ENCODE measurements around the gene OR6N1. TPM values are rescaled to one million over a fixed set of nuclear protein-coding genes. Genes with fewer than 3 reads are reported as not detected.

Gene OR6N1
- total and polyA plus RNA-seq, 9 of the 15 experiments (the other 6 are each of a cell fraction or from before 2014, with no cell fraction given) = 0.01 to 0.07 TPM; not detected in 7

- Histone ChIP-seq H3K4me3 (no peak within 1 kb of the TSS), H3K9ac (ENCODE audit: insufficient read depth in 1 of 2, low read depth in 2 of 2, low read length in 2 of 2) (no peak within 1 kb of the TSS), H3K4me1 (replicated peaks in 1 of 2; ENCODE audit: control insufficient read depth in 2 of 2, insufficient read depth in 2 of 2, low read length in 2 of 2) (no peaks in the 10 kb centered on the region), H3K27me3 (ENCODE audit: control insufficient read depth in 2 of 2, insufficient read depth in 2 of 2, low read length in 2 of 2) (no peaks in the 10 kb centered on the region), H4K20me1 (replicated peaks; ENCODE audit: control insufficient read depth, insufficient read depth, low read length) (no peaks in the 10 kb centered on the region), H3K4me2 (ENCODE audit: insufficient read depth, low read length) (no peak within 1 kb of the TSS), H3K36me3 (ENCODE audit: control insufficient read depth, insufficient read depth, low read length) (no peaks in the 10 kb centered on the region), H3K27ac (ENCODE audit: extremely low read depth, low read depth, low read length) (no peak within 1 kb of the TSS), H3K79me2 (ENCODE audit: control insufficient read depth, insufficient read depth, low read length) (no peaks in the 10 kb centered on the region), H3K9me1 (ENCODE audit: control insufficient read depth, insufficient read depth, low read length) (no peaks in the 10 kb centered on the region), H3K9me3 (replicated peaks; ENCODE audit: control insufficient read depth, insufficient read depth, low read depth, low read length) (no peaks in the 10 kb centered on the region), H2AFZ (ENCODE audit: low read depth, low read length) (peak within 1 kb of the TSS; percentile 47; the same call in 1 of the 2 replicates)
- intact Hi-C loops (cut with micrococcal nuclease) = no loop called here
- POLR2A ChIA-PET = interaction anchor here (1.4 kb wide), 1 partner anchor 10 kb away, joined by 4 read pairs; no protein-coding TSS in a partner anchor
- 36% methylated on average over 2 of the region's 2 CpGs for WGBS (ENCODE audit: insufficient coverage, low coverage, missing lambda C conversion rate)
- in situ Hi-C loops (cut with MboI) = no loop called here
- DNase-seq (ENCODE audit: extremely low read depth in 1 of 4, low spot score in 3 of 4) (no peak), ATAC-seq (no peak), FAIRE-seq (no peak)
- CTCF ChIA-PET (ENCODE audit: low intra/inter-chr PET ratio) = no interaction called here
- TF ChIP-seq SRSF7 (optimal IDR thresholded peaks at IDR 0.05; ENCODE audit: low read depth, low read length) (no peak), ZNF830 (CRISPR knock-in tag; IDR thresholded peaks at IDR 0.05) (no peak), MYC (IDR thresholded peaks at IDR 0.05; ENCODE audit: low read depth, low read length) (no peak), MYC (CRISPR knock-in tag; IDR thresholded peaks at IDR 0.05; ENCODE audit: borderline replicate concordance, low read depth) (no peak), RBFOX2 (IDR thresholded peaks at IDR 0.05; ENCODE audit: low read depth, low read length) (no peak), SIRT6 (IDR thresholded peaks at IDR 0.05; ENCODE audit: low read depth, low read length) (no peak), DNMT1 (IDR thresholded peaks at IDR 0.05) (no peak), SMAD2 (IDR thresholded peaks at IDR 0.05; ENCODE audit: low read depth, low read length) (no peak), ETV1 (tag; conservative IDR thresholded peaks at IDR 0.05; ENCODE audit: low read depth) (no peak), KHSRP (IDR thresholded peaks at IDR 0.05) (no peak), ETV5 (CRISPR knock-in tag; IDR thresholded peaks at IDR 0.05; ENCODE audit: low read depth) (no peak), MTA2 (IDR thresholded peaks at IDR 0.05; ENCODE audit: low read depth) (no peak), PHF21A (IDR thresholded peaks at IDR 0.05; ENCODE audit: borderline replicate concordance, low read depth) (no peak), KDM1A (IDR thresholded peaks at IDR 0.05) (no peak), ZNF444 (CRISPR knock-in tag; IDR thresholded peaks at IDR 0.05) (no peak), ZNF668 (CRISPR knock-in tag; IDR thresholded peaks at IDR 0.05) (no peak)
- TF ChIP-seq, protein P1, sequence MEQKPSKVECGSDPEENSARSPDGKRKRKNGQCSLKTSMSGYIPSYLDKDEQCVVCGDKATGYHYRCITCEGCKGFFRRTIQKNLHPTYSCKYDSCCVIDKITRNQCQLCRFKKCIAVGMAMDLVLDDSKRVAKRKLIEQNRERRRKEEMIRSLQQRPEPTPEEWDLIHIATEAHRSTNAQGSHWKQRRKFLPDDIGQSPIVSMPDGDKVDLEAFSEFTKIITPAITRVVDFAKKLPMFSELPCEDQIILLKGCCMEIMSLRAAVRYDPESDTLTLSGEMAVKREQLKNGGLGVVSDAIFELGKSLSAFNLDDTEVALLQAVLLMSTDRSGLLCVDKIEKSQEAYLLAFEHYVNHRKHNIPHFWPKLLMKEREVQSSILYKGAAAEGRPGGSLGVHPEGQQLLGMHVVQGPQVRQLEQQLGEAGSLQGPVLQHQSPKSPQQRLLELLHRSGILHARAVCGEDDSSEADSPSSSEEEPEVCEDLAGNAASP (IDR thresholded peaks at IDR 0.05) = no peak
- no TSS peak for BruUV-seq (replicated peaks)
These were observed 51.4 kb downstream of the OR6N1 start, which contains the start of gene OR6K3 for GRCh38 chr1:158720620-158721019. TSS of gene OR6K3 (minus strand) at chr1:158720720. CDS start at chr1:158718115, 2,605 bp downstream.

All from K562 (cell line).